ENCODE measurements around the gene TPP1. TPM values are rescaled to one million over a fixed set of nuclear protein-coding genes. Genes with fewer than 3 reads are reported as not detected.

Gene TPP1
- polyA plus RNA-seq, 2 of the 4 experiments (the other 2 are of a cell fraction): 41.6 to 53.2 TPM

- 70% methylated on average over 25 of the region's 28 CpGs for WGBS (ENCODE audit: missing lambda C conversion rate)
- ChIA-PET CTCF (interaction anchor here (0.5 to 1.4 kb wide), 5 partner anchors 9 to 179 kb away, joined by 3 to 4 read pairs (median 3); no protein-coding TSS in a partner anchor), POLR2A (no interaction called here)
Observed at GRCh38 chr11:6630632-6631291, 11.5 kb upstream of the TPP1 start.

GRCh38 chr11:6629892-6630631 is 10.8 kb upstream of the TPP1 start:
- 74% methylated on average over 94 of the region's 102 CpGs for WGBS (ENCODE audit: missing lambda C conversion rate)
- H3K9me3 ChIP-seq: no peaks in the 10 kb centered on the region
- CTCF ChIA-PET: interaction anchor here (1.2 kb wide), 1 partner anchor 10 kb away, joined by 3 read pairs; the partner anchor contains the start of gene TPP1
- no peaks in the 10 kb centered on the region for H3K4me1 ChIP-seq
- ATAC-seq (peak in 1 of 2 experiments; percentile 8; a peak in 1 of 6 replicates), FAIRE-seq (no peak), DNase-seq (ENCODE audit: low read depth in 1 of 2, low spot score in 1 of 2) (no peak)
- no peak overlapping the region for H3K27ac ChIP-seq
- peak overlapping the region; percentile 50 for H3K4me2 ChIP-seq
- POLR2A ChIA-PET: no interaction called here
- peak overlapping the region; percentile 28; the same call in 1 of the 3 replicates for H3K4me3 ChIP-seq
- TF ChIP-seq MAZ (IDR thresholded peaks at IDR 0.05; ENCODE audit: borderline replicate concordance, low read depth, low read length) (no peak), MAX (IDR thresholded peaks at IDR 0.05) (peak; percentile 19; the same call in 1 of the 2 replicates), FOSB (CRISPR knock-in tag; IDR thresholded peaks at IDR 0.05) (no peak)

More at GRCh38 chr11:6630632-6631291, 11.5 kb upstream of the TPP1 start:
- peak overlapping the region; percentile 28; the same call in 1 of the 3 replicates for H3K4me3 ChIP-seq
- no peak for TF ChIP-seq KDM1A (IDR thresholded peaks at IDR 0.05; ENCODE audit: low read depth)
- no peak for TF ChIP-seq EP300 (IDR thresholded peaks at IDR 0.05)
- no peak for TF ChIP-seq MAZ (IDR thresholded peaks at IDR 0.05; ENCODE audit: borderline replicate concordance, low read depth, low read length)
- no peak for TF ChIP-seq ZSCAN20 (CRISPR knock-in tag; IDR thresholded peaks at IDR 0.05)
- no peak for TF ChIP-seq MAX (IDR thresholded peaks at IDR 0.05)
- no peak for TF ChIP-seq NPAS2 (CRISPR knock-in tag; IDR thresholded peaks at IDR 0.05; ENCODE audit: borderline replicate concordance)
- TF ChIP-seq HOXB5 (CRISPR knock-in tag; IDR thresholded peaks at IDR 0.05): no peak
- no peak for TF ChIP-seq FOSL2 (IDR thresholded peaks at IDR 0.05)
- no peak for TF ChIP-seq FOSL2 (CRISPR knock-in tag; IDR thresholded peaks at IDR 0.05)
- no peak for TF ChIP-seq EHF (CRISPR knock-in tag; IDR thresholded peaks at IDR 0.05)
- no peak for TF ChIP-seq PHF8 (IDR thresholded peaks at IDR 0.05; ENCODE audit: borderline replicate concordance, low read depth)
- no peak for TF ChIP-seq JUN (IDR thresholded peaks at IDR 0.05)
- no peak for TF ChIP-seq HOXB13 (CRISPR knock-in tag; IDR thresholded peaks at IDR 0.05; ENCODE audit: low read depth)
- TF ChIP-seq HDAC2 (IDR thresholded peaks at IDR 0.05): no peak
- no peak for TF ChIP-seq ESRRA (IDR thresholded peaks at IDR 0.05; ENCODE audit: borderline replicate concordance, low read length)
- TF ChIP-seq, protein P1, sequence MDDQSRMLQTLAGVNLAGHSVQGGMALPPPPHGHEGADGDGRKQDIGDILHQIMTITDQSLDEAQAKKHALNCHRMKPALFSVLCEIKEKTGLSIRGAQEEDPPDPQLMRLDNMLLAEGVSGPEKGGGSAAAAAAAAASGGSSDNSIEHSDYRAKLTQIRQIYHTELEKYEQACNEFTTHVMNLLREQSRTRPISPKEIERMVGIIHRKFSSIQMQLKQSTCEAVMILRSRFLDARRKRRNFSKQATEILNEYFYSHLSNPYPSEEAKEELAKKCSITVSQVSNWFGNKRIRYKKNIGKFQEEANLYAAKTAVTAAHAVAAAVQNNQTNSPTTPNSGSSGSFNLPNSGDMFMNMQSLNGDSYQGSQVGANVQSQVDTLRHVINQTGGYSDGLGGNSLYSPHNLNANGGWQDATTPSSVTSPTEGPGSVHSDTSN (IDR thresholded peaks at IDR 0.05): no peak
- no peak for TF ChIP-seq TP53 (CRISPR knock-in tag; IDR thresholded peaks at IDR 0.05)
- TF ChIP-seq RCOR1 (IDR thresholded peaks at IDR 0.05; ENCODE audit: low read depth, low read length): no peak
- peaks cover 5% of the 10 kb centered on the region; the same call in 1 of the 3 replicates for H3K4me1 ChIP-seq
- DNase-seq (ENCODE audit: low read depth in 1 of 2, low spot score in 1 of 2) (no peak), FAIRE-seq (no peak), ATAC-seq (no peak)
- no peak overlapping the region for H3K27ac ChIP-seq
- H3K9me3 ChIP-seq: no peaks in the 10 kb centered on the region
- peak overlapping the region; percentile 50; the same call in 2 of the 3 replicates for H3K4me2 ChIP-seq

DNA sequence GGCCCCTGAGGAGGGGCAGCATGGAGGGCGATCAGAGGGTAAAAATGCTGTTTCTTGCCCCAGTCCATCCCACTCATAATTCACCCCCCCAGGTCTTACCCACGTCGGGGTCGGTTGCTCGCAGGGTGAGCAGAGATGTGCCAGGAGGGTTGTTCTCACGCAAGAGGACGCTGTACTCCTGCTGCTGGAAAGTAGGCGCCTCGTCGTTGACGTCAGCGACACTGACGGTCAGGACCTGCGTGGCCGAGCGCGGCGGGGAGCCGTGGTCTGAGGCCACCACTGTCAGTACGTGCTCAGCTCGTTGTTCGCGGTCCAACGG is 10.3 kb upstream of the TPP1 start:
- FAIRE-seq: no peak
- POLR2A ChIA-PET: no interaction called here
- no peak for DNase-seq (ENCODE audit: low read depth in 1 of 2, low spot score in 1 of 2)
- Histone ChIP-seq H3K4me2 (no peak overlapping the region), H3K27ac (no peak overlapping the region), H3K9me3 (no peaks in the 10 kb centered on the region), H3K4me1 (no peaks in the 10 kb centered on the region), H3K4me3 (no peak overlapping the region)
- TF ChIP-seq POLR2A (IDR thresholded peaks at IDR 0.05; ENCODE audit: low read length): no peak
- no peak for TF ChIP-seq USF2 (IDR thresholded peaks at IDR 0.05)
- no peak for TF ChIP-seq HOXB5 (CRISPR knock-in tag; IDR thresholded peaks at IDR 0.05)
- TF ChIP-seq HDAC2 (IDR thresholded peaks at IDR 0.05): no peak
- no peak for TF ChIP-seq CBX8 (IDR thresholded peaks at IDR 0.05)
- TF ChIP-seq MAZ (IDR thresholded peaks at IDR 0.05; ENCODE audit: borderline replicate concordance, low read depth, low read length): no peak
- no peak for TF ChIP-seq NR3C1 (IDR thresholded peaks at IDR 0.05)
- TF ChIP-seq MYC (IDR thresholded peaks at IDR 0.05; ENCODE audit: borderline replicate concordance, low read length): no peak
- TF ChIP-seq RCOR1 (IDR thresholded peaks at IDR 0.05; ENCODE audit: low read depth, low read length): no peak
- 67% methylated on average over 18 of the region's 24 CpGs for WGBS (ENCODE audit: missing lambda C conversion rate)
- no peak for ATAC-seq
- CTCF ChIA-PET: interaction anchor here (1.0 to 1.2 kb wide), 2 partner anchors 10 to 18 kb away, joined by 3 read pairs; partner anchors contain the start of genes TAF10 and TPP1
